H1 (cell line): Measurements from ENCODE around the gene ACCS.

ENCODE experiments used
- CBX5 ChIP-seq: fragments of 300-800, 300-1000 bp; sonication (generic); IDR thresholded peaks from 2 replicates; pipeline ENCODE4 v1.7.1; 2016; ENCODE audit warnings: antibody characterized with exemption, low read length, low read depth
- EGR1 ChIP-seq: IDR thresholded peaks from 2 replicates; pipeline ENCODE4 v1.6.1; 2011; ENCODE audit warnings: low read depth, low read length, borderline replicate concordance
- EZH2 ChIP-seq: fragments of 200-600 bp; sonication (generic); IDR thresholded peaks from 2 replicates; pipeline ENCODE4 v1.7.1; 2012; ENCODE audit warnings: low read depth, mild to moderate bottlenecking, moderate library complexity, low read length, inconsistent platforms; ENCODE audit not compliant: severe bottlenecking
- JUN ChIP-seq: IDR thresholded peaks from 2 replicates; pipeline ENCODE4 v1.6.1; 2011; ENCODE audit warnings: low read depth, mild to moderate bottlenecking, improper control_type of control experiment, low read length
- POLR2A ChIP-seq, 2 experiments: IDR thresholded peaks; 1 replicate in 1 of 2; 2 replicates in 1 of 2; pipeline ENCODE4 v1.6.1; 2011; ENCODE audit warnings: low read depth in 2 of 2, low read length in 2 of 2, mild to moderate bottlenecking in 2 of 2; ENCODE audit errors: control extremely low read depth in 1 of 2
- POLR2AphosphoS5 ChIP-seq: IDR thresholded peaks from 2 replicates; pipeline ENCODE4 v1.6.1; 2011; ENCODE audit warnings: low read depth, low read length
- TAF1 ChIP-seq: IDR thresholded peaks from 2 replicates; pipeline ENCODE4 v1.6.1; 2011; ENCODE audit warnings: mild to moderate bottlenecking, low read depth, low read length
- YY1 ChIP-seq: IDR thresholded peaks from 2 replicates; pipeline ENCODE4 v1.6.1; 2011; ENCODE audit warnings: low read depth, mild to moderate bottlenecking, low read length
- TF ChIP-seq, protein P1 (sequence below), 3 experiments: IDR thresholded peaks; 1 replicate in 2 of 3; 2 replicates in 1 of 3; pipeline versions ENCODE4 v1.5.1 to v1.6.1; 2011; ENCODE audit warnings: low read length in 3 of 3, mild to moderate bottlenecking in 3 of 3, inconsistent platforms in 2 of 3, low read depth in 1 of 3, moderate library complexity in 1 of 3; ENCODE audit not compliant: insufficient read depth in 1 of 3; ENCODE audit errors: control extremely low read depth in 1 of 3

DNA sequence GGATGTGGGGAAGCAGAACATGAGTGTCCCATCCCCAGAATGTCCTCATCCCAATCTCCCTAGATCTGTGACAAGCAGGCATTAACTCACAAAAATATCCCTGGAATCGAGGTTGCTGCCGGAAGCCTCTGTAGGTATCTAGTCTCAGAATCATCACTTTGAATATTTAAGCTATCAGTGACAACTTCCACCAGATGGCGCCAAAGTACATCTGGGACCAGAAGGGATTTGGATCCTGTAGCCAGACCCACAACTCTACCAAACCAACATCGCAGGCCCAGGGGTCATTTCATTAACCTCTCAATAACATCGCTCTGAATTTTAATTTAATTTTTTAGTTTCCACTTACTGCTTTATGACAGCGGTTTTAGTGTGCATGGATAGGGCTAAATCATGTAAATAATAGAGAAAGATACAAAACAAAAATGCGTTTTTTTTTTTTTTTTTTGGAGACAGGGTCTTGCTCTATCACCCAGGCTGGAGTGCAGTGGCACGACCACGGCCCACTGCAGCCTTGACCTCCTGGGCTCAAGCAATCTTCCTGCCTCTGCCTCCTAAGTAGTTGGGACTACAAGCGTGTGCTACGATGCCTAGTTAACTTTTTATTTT, 28.3 kb downstream of the ACCS start:
- TF ChIP-seq, protein P1, sequence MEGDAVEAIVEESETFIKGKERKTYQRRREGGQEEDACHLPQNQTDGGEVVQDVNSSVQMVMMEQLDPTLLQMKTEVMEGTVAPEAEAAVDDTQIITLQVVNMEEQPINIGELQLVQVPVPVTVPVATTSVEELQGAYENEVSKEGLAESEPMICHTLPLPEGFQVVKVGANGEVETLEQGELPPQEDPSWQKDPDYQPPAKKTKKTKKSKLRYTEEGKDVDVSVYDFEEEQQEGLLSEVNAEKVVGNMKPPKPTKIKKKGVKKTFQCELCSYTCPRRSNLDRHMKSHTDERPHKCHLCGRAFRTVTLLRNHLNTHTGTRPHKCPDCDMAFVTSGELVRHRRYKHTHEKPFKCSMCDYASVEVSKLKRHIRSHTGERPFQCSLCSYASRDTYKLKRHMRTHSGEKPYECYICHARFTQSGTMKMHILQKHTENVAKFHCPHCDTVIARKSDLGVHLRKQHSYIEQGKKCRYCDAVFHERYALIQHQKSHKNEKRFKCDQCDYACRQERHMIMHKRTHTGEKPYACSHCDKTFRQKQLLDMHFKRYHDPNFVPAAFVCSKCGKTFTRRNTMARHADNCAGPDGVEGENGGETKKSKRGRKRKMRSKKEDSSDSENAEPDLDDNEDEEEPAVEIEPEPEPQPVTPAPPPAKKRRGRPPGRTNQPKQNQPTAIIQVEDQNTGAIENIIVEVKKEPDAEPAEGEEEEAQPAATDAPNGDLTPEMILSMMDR (IDR thresholded peaks at IDR 0.05; ENCODE audit: control extremely low read depth in 1 of 3, insufficient read depth in 1 of 3, low read depth in 1 of 3, low read length in 3 of 3), result peak; percentile 38 to 83 (median 74)
- TF ChIP-seq EGR1, result no peak
- TF ChIP-seq YY1, result no peak
- no peak for TF ChIP-seq POLR2AphosphoS5
- TF ChIP-seq TAF1, result no peak
- TF ChIP-seq CBX5, result no peak
- no peak for TF ChIP-seq JUN
- TF ChIP-seq POLR2A (IDR thresholded peaks at IDR 0.05; ENCODE audit: control extremely low read depth in 1 of 2, low read depth in 2 of 2, low read length in 2 of 2), result no peak
- no peak for TF ChIP-seq EZH2
